Activated CD8-positive, alpha-beta T cell treated with anti-CD3 and anti-CD28 coated beads for 36 hours (primary cell): ENCODE measurements around the gene RABAC1. TPM values are rescaled to one million over a fixed set of nuclear protein-coding genes. Genes with fewer than 3 reads are reported as not detected.

Experiments
- ATAC-seq: fragments of 200-7000 bp; cut with Tn5 transposase; one replicate; pipeline ENCODE4 v1.10.0; 2021; ENCODE audit warnings: mild to moderate bottlenecking, moderate library complexity
- CTCF ChIA-PET: fragments of 350-600 bp; sonication (Branson Sonifier 250); formaldehyde crosslinking; loops from one replicate; lab custom pipeline; 2021; ENCODE audit warnings: antibody characterized with exemption; lab: Charles Lee
- POLR2A ChIA-PET: fragments of 350-600 bp; sonication (Branson Sonifier 250); formaldehyde crosslinking; loops from one replicate; lab custom pipeline; 2021; ENCODE audit warnings: antibody characterized with exemption; lab: Charles Lee
- DNase-seq: peaks from one replicate; pipeline ENCODE4 v3.0.0-alpha.2; 2020
- H3K27ac Mint-ChIP-seq: one replicate; pipeline ENCODE4 v1.8.0; 2021; ENCODE audit warnings: mild to moderate bottlenecking, mixed read lengths
- H3K27me3 Mint-ChIP-seq: one replicate; pipeline ENCODE4 v1.8.0; 2021; ENCODE audit warnings: mixed read lengths
- H3K36me3 Mint-ChIP-seq: one replicate; pipeline ENCODE4 v1.8.0; 2021; ENCODE audit warnings: low read depth, mixed read lengths
- H3K4me1 Mint-ChIP-seq: one replicate; pipeline ENCODE4 v1.8.0; 2021; ENCODE audit warnings: low read depth, mixed read lengths
- H3K4me3 Mint-ChIP-seq: one replicate; pipeline ENCODE4 v1.8.0; 2021; ENCODE audit warnings: mild to moderate bottlenecking, moderate library complexity, mixed read lengths
- H3K9me3 Mint-ChIP-seq: one replicate; pipeline ENCODE4 v1.8.0; 2021; ENCODE audit warnings: mixed read lengths
- CTCF ChIP-seq: fragments of 200-600 bp; IDR thresholded peaks from one replicate; pipeline ENCODE4 v1.8.0; 2022; ENCODE audit warnings: antibody characterized with exemption, mild to moderate bottlenecking
- intact Hi-C: fragments of 100-400 bp; cut with micrococcal nuclease; formaldehyde crosslinking; loops from one replicate; pipeline ENCODE4 v1.10.0; 2022
- total RNA-seq, 2 experiments: library from RNA; stranded (reverse); gene quantifications; one replicate each; pipeline ENCODE4 v1.2.3, GENCODE V29; 2021

RABAC1 gene
- total RNA-seq, 2 experiments from 2014 or later = 49.6 to 52.4 TPM

DNA sequence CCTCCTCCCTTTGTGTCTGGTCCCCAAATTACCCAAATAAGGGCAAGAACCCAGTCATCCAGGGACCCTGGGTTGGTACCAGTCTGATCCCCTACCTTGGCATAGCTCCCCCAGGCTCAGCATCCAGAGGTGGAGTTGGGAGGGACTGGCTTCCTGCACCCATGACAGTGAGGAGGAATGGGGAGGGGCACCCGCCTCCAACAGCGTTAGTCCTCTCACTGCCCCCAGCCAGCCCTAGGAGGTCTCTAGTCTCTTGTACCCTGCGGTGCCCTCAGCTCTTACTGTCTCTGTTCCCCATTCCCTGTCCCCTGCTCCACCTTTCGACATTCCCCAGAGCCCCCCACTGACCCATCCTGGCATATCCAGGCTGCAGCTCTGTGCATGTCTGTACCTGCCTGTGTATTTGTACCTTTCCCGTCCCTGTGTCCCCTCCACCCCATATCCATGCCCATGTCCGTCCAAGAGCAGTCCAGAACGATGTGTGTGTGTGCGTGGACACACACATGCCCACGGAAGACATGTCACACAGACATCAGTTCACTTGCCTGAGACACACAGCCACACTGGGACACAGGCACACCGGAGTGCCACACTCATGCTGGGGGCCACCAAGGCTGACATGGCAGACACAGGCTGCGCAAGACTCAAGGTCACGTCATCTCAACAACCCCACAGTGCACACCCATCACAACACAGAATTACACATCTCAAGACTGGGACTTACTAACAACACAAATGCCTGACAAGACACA lies 48.7 kb downstream of the RABAC1 start:
- intact Hi-C loops = no loop called here
- H3K27ac Mint-ChIP-seq = no peak overlapping the region

DNA sequence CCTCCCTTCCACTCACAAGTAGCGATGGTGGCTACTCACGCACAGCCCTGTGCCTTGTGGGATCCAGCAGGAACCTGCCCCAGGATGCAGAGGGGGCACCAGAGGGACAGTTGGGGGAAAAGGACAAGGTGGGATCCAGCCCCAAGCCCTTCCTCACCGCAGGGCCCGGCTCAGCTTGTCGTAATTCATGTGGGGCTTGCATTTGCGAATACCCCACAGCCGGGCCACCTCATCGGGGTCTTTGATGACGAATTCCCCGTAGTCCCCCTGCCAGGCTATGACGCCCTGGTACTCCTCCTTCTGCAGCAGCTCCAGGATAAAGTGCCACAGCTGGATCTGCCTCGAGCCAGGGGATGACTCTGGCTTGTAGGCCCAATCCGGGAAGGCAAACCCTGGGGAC lies 49.4 kb downstream of the RABAC1 start:
- TF ChIP-seq CTCF = no peak
- H3K4me1 Mint-ChIP-seq = peaks cover 54% of the 10 kb centered on the region
- ATAC-seq (no peak), DNase-seq (no peak)
- POLR2A ChIA-PET = interaction anchor here (0.7 to 2.8 kb wide), 12 partner anchors 8 to 36 kb away, joined by 3 to 23 read pairs (median 4); partner anchors contain the start of gene CD79A
- H3K4me3 Mint-ChIP-seq = no peak overlapping the region
- H3K36me3 Mint-ChIP-seq = peaks cover 22% of the 10 kb centered on the region
- H3K27ac Mint-ChIP-seq = no peak overlapping the region
- intact Hi-C loops = no loop called here
- H3K9me3 Mint-ChIP-seq = no peaks in the 10 kb centered on the region
- peaks cover 20% of the 10 kb centered on the region for H3K27me3 Mint-ChIP-seq
- CTCF ChIA-PET = interaction anchor here (1.2 kb wide), 1 partner anchor 14 kb away, joined by 3 read pairs; no protein-coding TSS in a partner anchor

More for the DNA sequence above, 48.7 kb downstream of the RABAC1 start:
- Mint-ChIP-seq H3K4me3 (no peak overlapping the region), H3K27me3 (peaks cover 20% of the 10 kb centered on the region), H3K36me3 (peaks cover 17% of the 10 kb centered on the region), H3K9me3 (no peaks in the 10 kb centered on the region), H3K4me1 (peaks cover 51% of the 10 kb centered on the region)
- TF ChIP-seq CTCF = no peak
- peak; percentile 8 for ATAC-seq
- DNase-seq = no peak
- POLR2A ChIA-PET = interaction anchor here (0.7 to 2.8 kb wide), 16 partner anchors 9 to 50 kb away, joined by 3 to 23 read pairs (median 5); partner anchors contain the start of genes CD79A, ERFL and RPS19
- CTCF ChIA-PET = interaction anchor here (1.2 kb wide), 1 partner anchor 15 kb away, joined by 3 read pairs; no protein-coding TSS in a partner anchor

DNA sequence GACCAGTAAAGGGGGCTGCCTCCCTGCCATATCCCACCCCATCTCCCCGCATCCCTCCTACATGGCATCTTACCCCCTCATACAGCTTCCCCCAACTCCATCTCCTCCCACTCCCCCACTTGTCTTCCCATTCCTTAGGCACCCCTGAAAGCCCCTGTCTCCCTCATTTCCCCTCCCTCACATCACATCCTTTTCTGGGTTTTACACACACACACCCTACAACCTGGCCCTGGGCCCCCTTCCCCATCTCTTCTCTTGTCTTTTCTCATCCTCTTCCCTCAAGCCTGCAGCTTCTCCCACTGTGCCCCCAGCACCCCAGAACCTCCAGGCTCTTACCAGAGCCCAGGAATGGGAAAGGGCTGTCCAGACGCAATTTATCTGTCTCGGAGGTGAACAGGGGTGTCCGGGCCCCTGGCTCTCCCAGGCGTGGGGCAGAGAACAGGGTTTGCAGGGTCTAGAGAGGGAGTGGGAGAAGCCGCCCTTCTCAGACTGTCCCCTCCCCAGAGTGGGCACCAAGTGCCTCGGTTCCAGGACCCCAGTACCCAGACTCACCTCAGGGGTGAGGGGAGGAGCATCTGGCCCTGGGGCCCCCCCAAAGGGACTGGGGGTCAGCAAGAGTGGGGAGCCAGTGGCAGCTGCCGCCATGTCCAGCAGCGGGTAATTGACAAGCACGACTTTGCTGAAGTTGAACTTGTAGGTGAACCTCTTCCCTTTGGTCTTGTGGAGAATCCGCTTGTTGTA lies 50.2 kb downstream of the RABAC1 start:
- intact Hi-C loops = no loop called here
- ChIA-PET CTCF (interaction anchor here (0.9 to 1.2 kb wide), 2 partner anchors 11 to 13 kb away, joined by 3 read pairs; no protein-coding TSS in a partner anchor), POLR2A (interaction anchor here (0.6 to 2.8 kb wide), 13 partner anchors 9 to 397 kb away, joined by 3 to 10 read pairs (median 3); partner anchors contain the start of genes CD79A and RPS19)
- H3K27me3 Mint-ChIP-seq = peaks cover 16% of the 10 kb centered on the region
- ATAC-seq (no peak), DNase-seq (no peak)
- peaks cover 56% of the 10 kb centered on the region for H3K4me1 Mint-ChIP-seq
- no peaks in the 10 kb centered on the region for H3K9me3 Mint-ChIP-seq
- no peak for TF ChIP-seq CTCF
- no peak overlapping the region for H3K27ac Mint-ChIP-seq
- peaks cover 30% of the 10 kb centered on the region for H3K36me3 Mint-ChIP-seq
- H3K4me3 Mint-ChIP-seq = no peak overlapping the region

GRCh38 chr19:41907994-41908615 lies 51.0 kb downstream of the RABAC1 start:
- CTCF ChIA-PET = interaction anchor here (0.9 kb wide), 1 partner anchor 10 kb away, joined by 3 read pairs; no protein-coding TSS in a partner anchor
- H3K4me3 Mint-ChIP-seq = no peak overlapping the region
- H3K36me3 Mint-ChIP-seq = peaks cover 36% of the 10 kb centered on the region
- intact Hi-C loops = no loop called here
- peaks cover 11% of the 10 kb centered on the region for H3K27me3 Mint-ChIP-seq
- no peak overlapping the region for H3K27ac Mint-ChIP-seq
- ATAC-seq (no peak), DNase-seq (no peak)
- no peaks in the 10 kb centered on the region for H3K9me3 Mint-ChIP-seq
- peaks cover 56% of the 10 kb centered on the region for H3K4me1 Mint-ChIP-seq
- TF ChIP-seq CTCF = no peak
- POLR2A ChIA-PET = interaction anchor here (0.6 to 2.2 kb wide), 10 partner anchors 8 to 397 kb away, joined by 3 to 10 read pairs (median 3); partner anchors contain the start of gene RPS19
